ENCODE results near the gene RNGTT.
A peak's percentile ranks its signal among the peaks of the same experiment; 100 is the strongest.

RNGTT gene

GRCh38 chr6:88921734-88922133 is 41.7 kb downstream of the RNGTT start:
- DNase-seq (ENCODE audit: low spot score) = no peak
- no peak overlapping the region for H3K27ac ChIP-seq
- TF ChIP-seq CTCF (conservative IDR thresholded peaks at IDR 0.05; ENCODE audit: low read depth) = no peak
- ChIA-PET POLR2A (ENCODE audit: low non-redundant PET) (no interaction called here), CTCF (no interaction called here)

GRCh38 chr6:88920774-88921733 is 42.4 kb downstream of the RNGTT start:
- H3K27ac ChIP-seq = no peak overlapping the region
- POLR2A ChIA-PET (ENCODE audit: low non-redundant PET) = no interaction called here

GRCh38 chr6:88920088-88920487 is 43.3 kb downstream of the RNGTT start:
- no peak overlapping the region for H3K27ac ChIP-seq
- no peak for TF ChIP-seq CTCF (conservative IDR thresholded peaks at IDR 0.05; ENCODE audit: low read depth)
- CTCF ChIA-PET = no interaction called here
- POLR2A ChIA-PET (ENCODE audit: low non-redundant PET) = no interaction called here
- DNase-seq (ENCODE audit: low spot score) = no peak

More at GRCh38 chr6:88920774-88921733, 42.4 kb downstream of the RNGTT start:
- CTCF ChIA-PET = interaction anchor here (0.6 kb wide), 1 partner anchor 1359 kb away, joined by 4 read pairs; no protein-coding TSS in a partner anchor
- no peak for DNase-seq (ENCODE audit: low spot score)
- TF ChIP-seq CTCF (conservative IDR thresholded peaks at IDR 0.05; ENCODE audit: low read depth) = no peak

- POLR2A ChIA-PET (ENCODE audit: low non-redundant PET) = interaction anchor here (0.7 kb wide), 1 partner anchor 816 kb away, joined by 6 read pairs; no protein-coding TSS in a partner anchor
- CTCF ChIA-PET = interaction anchor here (0.6 to 1.4 kb wide), 5 partner anchors 13 to 1088 kb away, joined by 3 to 4 read pairs (median 3); no protein-coding TSS in a partner anchor
- no peak for DNase-seq (ENCODE audit: low spot score)
These were observed 44.4 kb downstream of the RNGTT start for GRCh38 chr6:88919032-88919431.

GRCh38 chr6:88916615-88917208 is 46.7 kb downstream of the RNGTT start:
- CTCF ChIA-PET = interaction anchor here (0.6 kb wide), 1 partner anchor 1040 kb away, joined by 3 read pairs; no protein-coding TSS in a partner anchor
- H3K27ac ChIP-seq = no peak overlapping the region
- POLR2A ChIA-PET (ENCODE audit: low non-redundant PET) = no interaction called here
- DNase-seq (ENCODE audit: low spot score) = no peak
- no peak for TF ChIP-seq CTCF (conservative IDR thresholded peaks at IDR 0.05; ENCODE audit: low read depth)

More at GRCh38 chr6:88919032-88919431, 44.4 kb downstream of the RNGTT start:
- peak; percentile 33; the same call in 1 of the 2 replicates for TF ChIP-seq CTCF (conservative IDR thresholded peaks at IDR 0.05; ENCODE audit: low read depth)
- H3K27ac ChIP-seq = no peak overlapping the region

GRCh38 chr6:88914895-88915598 is 48.4 kb downstream of the RNGTT start:
- no peak overlapping the region for H3K27ac ChIP-seq
- DNase-seq (ENCODE audit: low spot score) = no peak
- ChIA-PET CTCF (no interaction called here), POLR2A (ENCODE audit: low non-redundant PET) (no interaction called here)
- no peak for TF ChIP-seq CTCF (conservative IDR thresholded peaks at IDR 0.05; ENCODE audit: low read depth)
